HG02610 (cell line): Measurements from ENCODE around the gene CYFIP1.
A peak's percentile ranks its signal among the peaks of the same experiment; 100 is the strongest.

ENCODE experiments used
- ATAC-seq: cut with Tn5 transposase; IDR thresholded peaks from one replicate; pipeline ENCODE4 v1.9.1; 2021; ENCODE audit warnings: mild to moderate bottlenecking, moderate library complexity; ENCODE audit not compliant: unreplicated experiment

CYFIP1 gene

DNA sequence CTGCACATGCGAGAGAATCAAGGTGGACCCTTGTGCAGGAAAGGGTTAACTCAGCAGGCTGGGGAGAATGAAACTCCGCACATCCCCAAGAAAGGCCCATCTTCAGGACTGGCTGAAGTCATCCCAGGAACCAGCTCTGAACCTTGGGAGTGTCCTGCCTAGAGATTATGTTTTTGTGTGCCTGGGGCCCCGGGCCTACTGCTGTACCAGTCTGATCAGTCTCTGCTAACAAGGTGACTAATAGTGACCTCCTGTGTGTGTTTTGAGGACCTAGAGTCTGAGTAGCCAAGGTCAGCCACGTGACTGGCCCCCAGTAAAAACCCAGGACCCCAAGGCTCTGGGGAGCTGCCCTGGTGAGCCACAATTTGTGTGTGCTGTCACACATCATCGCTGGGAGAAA, 58.2 kb downstream of the CYFIP1 start:
- ATAC-seq = no peak

GRCh38 chr15:22919171-22919570, 61.0 kb downstream of the CYFIP1 start:
- ATAC-seq = no peak

DNA sequence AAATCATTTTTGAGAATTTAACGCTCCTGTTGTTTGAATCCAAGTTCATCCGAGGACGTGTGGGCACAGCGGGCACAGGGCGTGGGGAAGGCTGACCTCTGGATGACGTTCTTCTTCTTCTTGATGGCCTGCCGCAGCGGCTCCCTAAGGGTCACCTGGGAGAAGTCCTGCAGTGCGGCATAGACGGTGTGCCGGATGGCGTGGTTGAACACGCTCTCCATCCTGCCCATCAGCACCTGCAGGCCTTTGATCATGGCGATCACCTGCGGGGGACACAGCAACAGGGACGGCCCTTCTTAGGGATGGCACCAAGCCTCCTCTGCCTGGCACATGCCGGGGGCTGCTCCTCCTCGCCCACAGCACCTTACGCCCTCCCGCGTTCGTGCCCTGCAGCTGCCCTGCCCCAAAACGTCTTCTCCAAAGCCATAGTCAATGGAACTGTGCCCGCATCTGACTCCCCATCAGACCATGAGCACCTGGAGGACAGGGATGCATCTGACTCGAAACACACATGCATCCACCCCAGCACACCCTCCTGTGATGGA, 61.5 kb downstream of the CYFIP1 start:
- no peak for ATAC-seq

DNA sequence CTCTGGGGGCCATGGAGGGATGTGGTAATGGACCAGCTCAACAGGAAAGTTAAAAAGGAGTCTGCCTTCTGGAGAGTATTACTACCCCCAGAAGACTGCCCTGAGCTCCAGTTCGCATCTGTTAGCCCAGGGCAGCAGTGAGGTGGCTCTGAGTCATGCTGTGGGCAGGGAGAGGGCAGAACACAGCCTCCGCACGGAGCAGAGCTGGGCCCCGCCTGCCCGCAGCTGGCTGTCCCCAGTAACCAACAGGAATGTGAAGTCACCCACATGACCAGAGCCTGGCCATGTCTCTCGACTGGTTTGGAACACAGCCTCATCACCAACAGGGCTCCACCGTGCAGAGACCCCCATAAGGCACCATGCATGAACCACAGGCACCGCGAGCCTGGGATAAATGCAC, 62.1 kb downstream of the CYFIP1 start:
- no peak for ATAC-seq

DNA sequence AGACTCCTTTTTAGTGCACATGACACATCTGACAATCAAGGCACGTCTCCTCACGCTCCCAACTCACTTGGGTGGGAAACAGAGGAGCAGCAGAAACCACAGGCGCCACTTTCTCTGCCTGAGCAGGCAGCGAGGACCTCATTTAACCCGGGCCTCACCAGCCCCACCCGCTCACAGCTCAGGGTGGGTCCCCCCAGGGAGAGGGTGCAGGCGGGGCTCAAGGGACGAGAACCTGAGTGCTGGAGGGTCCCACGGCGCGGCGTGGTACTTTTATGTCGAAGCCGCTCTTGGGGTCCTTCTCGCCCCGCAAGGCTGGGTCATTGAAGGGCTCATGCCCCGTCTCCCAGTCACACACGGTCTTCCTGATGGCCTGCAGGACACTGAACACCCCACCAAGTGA, 62.6 kb downstream of the CYFIP1 start:
- no peak for ATAC-seq

GRCh38 chr15:22916606-22917350, 63.4 kb downstream of the CYFIP1 start:
- no peak for ATAC-seq

GRCh38 chr15:22915866-22916515, 64.2 kb downstream of the CYFIP1 start:
- no peak for ATAC-seq

DNA sequence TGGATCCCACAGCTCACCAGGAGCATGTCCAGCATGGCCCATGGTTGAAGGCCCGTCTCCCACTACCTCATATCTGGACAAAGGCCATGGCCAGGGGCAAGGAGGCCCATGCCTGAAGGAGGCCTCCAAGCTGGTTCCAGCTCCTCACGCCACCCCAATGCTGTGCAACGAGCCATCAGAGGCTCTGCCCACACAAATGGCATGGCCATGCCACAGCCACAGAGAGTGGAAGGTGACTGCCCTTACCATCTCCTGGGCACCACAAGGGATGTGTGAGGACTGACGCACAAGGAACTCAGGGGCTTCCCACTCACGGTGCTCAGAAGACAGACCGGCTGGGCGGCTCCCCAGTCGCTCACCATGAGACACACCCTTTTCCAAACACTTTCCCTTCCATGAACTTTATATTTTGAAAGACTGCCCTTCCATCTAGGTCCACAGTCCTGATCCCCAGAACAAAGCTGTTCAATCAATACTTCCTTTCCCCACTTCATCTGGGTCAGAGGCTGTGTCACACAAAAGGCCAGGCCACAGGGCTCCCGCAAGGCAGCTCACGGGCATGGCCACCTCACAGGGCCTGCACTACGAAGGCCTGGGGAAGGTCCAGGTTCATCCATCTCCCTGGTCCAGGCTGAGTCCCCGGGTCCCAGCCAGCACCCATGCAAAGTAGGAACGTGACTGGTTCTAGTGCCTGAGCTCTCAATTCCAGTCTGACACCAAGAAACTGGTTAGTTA, 66.4 kb downstream of the CYFIP1 start:
- ATAC-seq = no peak

GRCh38 chr15:22912256-22912655, 67.9 kb downstream of the CYFIP1 start:
- ATAC-seq = no peak

GRCh38 chr15:22911306-22911705, 68.9 kb downstream of the CYFIP1 start:
- ATAC-seq = no peak

- no peak for ATAC-seq
Measured at GRCh38 chr15:22908830-22909229, 71.3 kb downstream of the CYFIP1 start.

- ATAC-seq = no peak
Measured at GRCh38 chr15:22907161-22907950, 72.8 kb downstream of the CYFIP1 start.

DNA sequence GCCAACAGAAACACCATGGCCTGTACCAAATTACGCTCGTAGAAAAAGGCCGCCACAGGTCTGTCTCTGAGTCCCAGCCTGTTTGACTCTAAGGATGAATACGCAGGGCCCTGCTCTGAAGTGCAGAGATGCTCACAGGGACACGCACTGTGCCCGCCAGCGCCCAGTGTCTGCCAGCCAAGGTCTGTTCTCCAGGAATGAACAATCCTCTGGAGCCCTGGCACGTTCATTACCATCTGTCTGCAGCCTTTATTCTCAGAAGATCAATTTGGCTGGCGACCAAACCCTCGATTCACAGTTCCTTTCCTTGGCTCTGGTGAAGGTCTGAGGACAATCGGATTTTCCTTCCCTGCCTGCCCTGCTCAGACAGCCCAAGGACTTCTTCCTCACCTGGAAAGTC, 75.4 kb downstream of the CYFIP1 start:
- ATAC-seq = no peak

- no peak for ATAC-seq
Measured at GRCh38 chr15:22903961-22904534, 76.1 kb downstream of the CYFIP1 start.

DNA sequence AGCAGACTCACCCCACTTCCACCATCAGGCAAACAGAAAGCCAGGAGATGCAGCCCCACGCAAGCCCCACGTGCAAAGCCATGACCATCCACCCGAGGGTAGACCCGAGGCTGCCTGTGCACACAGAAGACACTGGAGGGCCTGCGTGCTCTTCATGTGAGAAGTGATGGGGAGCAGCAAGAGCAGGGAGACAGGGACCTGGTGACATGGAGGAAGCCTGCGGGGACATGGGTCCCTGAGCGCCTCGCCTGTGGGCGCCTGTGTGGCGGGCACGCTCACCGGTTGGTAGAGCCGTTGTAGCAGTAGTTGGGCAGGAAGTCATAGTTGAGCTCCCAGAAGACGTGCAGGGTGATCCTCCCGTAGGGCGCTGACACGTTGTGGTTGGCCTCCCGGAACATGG, 76.7 kb downstream of the CYFIP1 start:
- no peak for ATAC-seq

DNA sequence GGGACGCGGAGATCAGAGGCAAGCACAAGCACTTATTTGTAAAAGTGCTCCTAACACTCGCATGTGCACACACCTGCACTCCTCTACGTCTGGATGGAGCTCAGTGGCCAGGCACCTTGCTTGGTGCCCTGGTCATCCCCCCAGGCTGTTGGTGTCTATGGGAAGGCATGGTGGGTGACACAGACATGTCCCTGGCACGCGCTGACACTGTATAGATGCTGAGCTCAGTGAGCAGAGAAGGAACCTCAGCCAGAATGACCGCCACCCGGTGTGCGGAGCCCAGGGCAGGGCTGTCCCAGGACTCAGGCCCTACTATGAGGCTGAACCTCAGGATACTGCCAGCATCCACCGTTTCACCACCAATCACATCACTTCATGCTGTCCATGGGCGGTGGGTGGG, 77.2 kb downstream of the CYFIP1 start:
- ATAC-seq = no peak

DNA sequence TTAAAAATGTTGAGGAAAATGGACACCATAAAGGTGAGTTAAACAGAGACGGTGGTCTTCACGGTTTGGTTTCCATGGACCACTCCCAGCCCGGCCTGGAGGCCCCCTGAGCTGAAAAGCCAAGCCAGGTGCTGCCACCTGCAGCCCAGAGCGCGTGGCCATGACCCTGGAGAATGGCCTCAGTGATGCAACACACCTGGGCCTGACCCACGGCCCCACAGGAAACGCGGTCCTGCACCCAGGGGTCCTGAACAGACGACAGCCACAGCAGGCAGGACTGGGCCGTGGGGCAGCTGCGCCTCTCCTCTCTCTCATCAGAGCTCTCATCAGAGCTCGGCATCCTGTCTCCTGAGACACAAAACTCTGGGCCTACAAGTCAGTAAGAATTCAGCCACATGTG, 77.6 kb downstream of the CYFIP1 start:
- ATAC-seq = no peak

DNA sequence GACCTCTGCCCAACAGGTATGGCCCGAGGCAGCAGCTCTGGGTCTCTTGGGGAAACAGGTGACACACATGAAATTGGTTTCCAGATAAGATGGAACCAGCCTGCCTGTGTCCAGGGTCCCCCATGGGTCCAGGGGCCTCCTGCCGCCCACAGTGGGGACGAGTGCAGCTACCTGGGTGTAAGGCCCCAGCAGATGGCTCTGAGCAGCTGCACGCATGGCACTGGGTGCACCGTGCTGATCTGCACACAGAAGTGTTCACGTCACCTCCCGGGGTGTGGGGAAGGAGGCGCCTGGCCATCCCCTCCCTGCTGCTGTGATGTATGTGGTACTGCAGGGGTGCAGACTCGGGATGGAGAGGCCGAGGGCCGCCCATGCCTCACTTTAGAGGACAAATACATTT, 78.1 kb downstream of the CYFIP1 start:
- no peak for ATAC-seq

DNA sequence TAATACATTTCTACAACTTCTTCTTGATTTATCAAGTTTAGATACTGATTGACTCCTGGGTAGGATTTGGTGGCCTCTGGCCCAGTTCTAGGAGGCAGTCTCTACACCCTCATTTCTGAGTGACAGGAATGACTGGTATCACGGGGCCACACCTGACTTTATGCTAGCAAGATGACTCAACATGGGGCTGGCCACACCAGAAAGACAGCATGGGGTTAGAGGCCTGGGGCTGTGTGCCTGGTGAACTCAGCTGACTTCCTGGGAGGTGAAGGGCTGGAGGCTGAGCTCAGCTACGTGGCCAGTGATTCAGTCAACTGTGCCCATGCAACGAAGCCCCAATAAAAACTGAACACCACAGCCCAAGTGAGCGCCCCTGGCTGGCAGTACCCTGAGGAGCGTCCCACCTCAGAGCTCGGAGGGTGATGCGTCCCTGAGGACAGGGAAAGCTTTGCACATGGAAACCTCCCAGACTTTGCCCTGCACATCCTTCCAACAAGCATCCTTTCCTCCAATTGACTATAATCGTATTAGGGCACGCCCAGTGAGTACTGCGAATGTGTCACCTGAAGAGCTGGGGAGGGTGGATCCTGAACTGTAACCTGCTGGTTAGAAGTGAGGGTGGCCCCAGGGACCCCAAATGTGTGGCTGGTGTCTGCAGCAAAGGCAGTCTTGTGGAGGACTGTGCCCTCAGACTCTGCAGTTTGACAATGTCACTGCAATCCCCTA, 84.5 kb downstream of the CYFIP1 start:
- peak; percentile 96 for ATAC-seq

- no peak for ATAC-seq
Measured at GRCh38 chr15:22893881-22894280, 86.3 kb downstream of the CYFIP1 start.
